B cell (primary cell): ENCODE results near the gene RNF10.

Experiments
- EZH2 ChIP-seq: IDR thresholded peaks from 2 replicates; pipeline ENCODE4 v1.6.1; 2012; ENCODE audit warnings: borderline replicate concordance, low read depth, mild to moderate bottlenecking, moderate library complexity, low read length; ENCODE audit not compliant: insufficient read depth, poor library complexity, severe bottlenecking
- TF ChIP-seq, protein P1 (sequence below): fragments of 200-600 bp; IDR thresholded peaks from one replicate; pipeline ENCODE4 v1.8.0; 2022; ENCODE audit warnings: antibody characterized with exemption, mild to moderate bottlenecking

DNA sequence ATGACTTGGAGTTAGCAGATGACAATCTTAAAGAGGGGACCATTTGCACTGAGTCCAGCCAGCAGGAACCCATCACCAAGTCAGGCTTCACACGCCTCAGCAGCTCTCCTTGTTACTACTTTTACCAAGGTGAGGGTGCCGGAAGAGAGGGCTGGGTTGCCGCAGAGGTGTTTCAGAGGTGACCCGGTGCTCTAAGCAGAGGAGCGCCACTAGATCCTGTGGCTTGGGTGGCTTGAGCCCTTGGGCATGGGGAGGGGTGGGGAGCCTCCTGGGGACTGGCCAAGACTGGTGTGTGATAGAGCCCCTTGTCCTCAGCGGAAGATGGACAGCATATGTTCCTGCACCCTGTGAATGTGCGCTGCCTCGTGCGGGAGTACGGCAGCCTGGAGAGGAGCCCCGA lies 29.3 kb downstream of the RNF10 start:
- TF ChIP-seq, protein P1, sequence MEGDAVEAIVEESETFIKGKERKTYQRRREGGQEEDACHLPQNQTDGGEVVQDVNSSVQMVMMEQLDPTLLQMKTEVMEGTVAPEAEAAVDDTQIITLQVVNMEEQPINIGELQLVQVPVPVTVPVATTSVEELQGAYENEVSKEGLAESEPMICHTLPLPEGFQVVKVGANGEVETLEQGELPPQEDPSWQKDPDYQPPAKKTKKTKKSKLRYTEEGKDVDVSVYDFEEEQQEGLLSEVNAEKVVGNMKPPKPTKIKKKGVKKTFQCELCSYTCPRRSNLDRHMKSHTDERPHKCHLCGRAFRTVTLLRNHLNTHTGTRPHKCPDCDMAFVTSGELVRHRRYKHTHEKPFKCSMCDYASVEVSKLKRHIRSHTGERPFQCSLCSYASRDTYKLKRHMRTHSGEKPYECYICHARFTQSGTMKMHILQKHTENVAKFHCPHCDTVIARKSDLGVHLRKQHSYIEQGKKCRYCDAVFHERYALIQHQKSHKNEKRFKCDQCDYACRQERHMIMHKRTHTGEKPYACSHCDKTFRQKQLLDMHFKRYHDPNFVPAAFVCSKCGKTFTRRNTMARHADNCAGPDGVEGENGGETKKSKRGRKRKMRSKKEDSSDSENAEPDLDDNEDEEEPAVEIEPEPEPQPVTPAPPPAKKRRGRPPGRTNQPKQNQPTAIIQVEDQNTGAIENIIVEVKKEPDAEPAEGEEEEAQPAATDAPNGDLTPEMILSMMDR = no peak
- TF ChIP-seq EZH2 = no peak
